SK-N-SH (cell line): ENCODE measurements around the gene PCARE.

Experiments
- CHD2 ChIP-seq: fragments of 150-350 bp; IDR thresholded peaks from 2 replicates; pipeline ENCODE4 v1.6.1; 2018; ENCODE audit warnings: low read length; ENCODE audit not compliant: partially characterized antibody
- CTCF ChIP-seq: fragments of 200-600 bp; sonication (generic); IDR thresholded peaks from 2 replicates; pipeline ENCODE4 v1.6.1; 2017; ENCODE audit warnings: antibody characterized with exemption, mild to moderate bottlenecking, moderate library complexity
- EZH2phosphoT487 ChIP-seq: fragments of 200-600 bp; sonication (generic); IDR thresholded peaks from 2 replicates; pipeline ENCODE4 v1.6.1; 2017; ENCODE audit warnings: low read depth, mixed run types, mild to moderate bottlenecking, antibody characterized with exemption, moderate library complexity, borderline replicate concordance
- JUND ChIP-seq: IDR thresholded peaks from 2 replicates; pipeline ENCODE4 v1.4.0; 2012
- MXI1 ChIP-seq: IDR thresholded peaks from 2 replicates; pipeline ENCODE4 v1.6.1; 2012; ENCODE audit warnings: mild to moderate bottlenecking, low read depth, low read length, improper control_type of control experiment
- NFIC ChIP-seq: IDR thresholded peaks from 2 replicates; pipeline ENCODE4 v1.4.0; 2012; ENCODE audit warnings: borderline replicate concordance

- TF ChIP-seq CHD2 (no peak), MXI1 (no peak), NFIC (no peak), JUND (no peak), CTCF (no peak), EZH2phosphoT487 (no peak)
Measured at GRCh38 chr2:29071032-29071975, 3.0 kb downstream of the PCARE start.
